Loucy (cell line): ENCODE data around the gene ALDH1A1.

ENCODE experiments used
- H2AFZ ChIP-seq: fragments of 200-600 bp; sonication (generic); 2 replicates; pipeline ENCODE4 v1.6.0; 2016; ENCODE audit warnings: antibody characterized with exemption, mild to moderate bottlenecking, low read length, moderate library complexity
- H3F3A ChIP-seq: fragments of 200-600 bp; 2 replicates; pipeline ENCODE4 v1.6.0; 2016; ENCODE audit warnings: antibody characterized with exemption, low read depth, mild to moderate bottlenecking
- H3K27me3 ChIP-seq: fragments of 200-600 bp; sonication (generic); 2 replicates; pipeline ENCODE4 v1.6.1; 2014; ENCODE audit warnings: low read length, mild to moderate bottlenecking; ENCODE audit not compliant: insufficient read depth, poor library complexity, severe bottlenecking
- H3K36me3 ChIP-seq: fragments of 200-600 bp; sonication (generic); 2 replicates; pipeline ENCODE4 v1.6.1; 2016; ENCODE audit warnings: low read length; ENCODE audit not compliant: insufficient read depth
- H3K4me1 ChIP-seq: fragments of 200-600 bp; sonication (generic); 2 replicates; pipeline ENCODE4 v1.5.1; 2014; ENCODE audit warnings: low read length, mild to moderate bottlenecking; ENCODE audit not compliant: insufficient read depth, poor library complexity, severe bottlenecking
- H3K4me2 ChIP-seq: fragments of 200-600 bp; sonication (generic); 2 replicates; pipeline ENCODE4 v1.6.0; 2014; ENCODE audit warnings: antibody characterized with exemption, low read length, low read depth, mild to moderate bottlenecking; ENCODE audit not compliant: poor library complexity, severe bottlenecking
- H3K4me3 ChIP-seq: fragments of 200-600 bp; sonication (generic); 2 replicates; pipeline ENCODE4 v1.5.1; 2014; ENCODE audit warnings: low read length, mild to moderate bottlenecking, mixed read lengths; ENCODE audit not compliant: poor library complexity, severe bottlenecking
- H3K79me2 ChIP-seq: fragments of 200-600 bp; sonication (generic); 2 replicates; pipeline ENCODE4 v1.6.1; 2014; ENCODE audit warnings: low read length; ENCODE audit not compliant: insufficient read depth
- H3K9ac ChIP-seq: fragments of 200-600 bp; sonication (generic); 2 replicates; pipeline ENCODE4 v1.6.0; 2014; ENCODE audit warnings: mild to moderate bottlenecking, low read depth, low read length, moderate library complexity; ENCODE audit not compliant: poor library complexity, severe bottlenecking
- H3K9me2 ChIP-seq: fragments of 200-600 bp; sonication (generic); replicated peaks from 2 replicates; pipeline ENCODE4 v1.6.1; 2016; ENCODE audit warnings: low read depth, low read length, mixed read lengths
- H3K9me3 ChIP-seq: fragments of 200-600 bp; sonication (generic); 2 replicates; pipeline ENCODE4 v1.6.1; 2014; ENCODE audit warnings: mild to moderate bottlenecking, antibody characterized with exemption, low read length, low read depth; ENCODE audit not compliant: insufficient read depth
- H4K20me1 ChIP-seq: fragments of 200-600 bp; sonication (generic); 2 replicates; pipeline ENCODE4 v1.6.0; 2014; ENCODE audit warnings: antibody characterized with exemption, low read length, mild to moderate bottlenecking; ENCODE audit not compliant: insufficient read depth, poor library complexity, severe bottlenecking
- CTCF ChIP-seq: fragments of 200-600 bp; sonication (generic); conservative IDR thresholded peaks from 2 replicates; pipeline ENCODE4 v1.5.1; 2014; ENCODE audit warnings: mild to moderate bottlenecking, antibody characterized with exemption, low read length
- EZH2phosphoT487 ChIP-seq: fragments of 200-600 bp; IDR thresholded peaks from 2 replicates; pipeline ENCODE4 v1.6.1; 2018; ENCODE audit warnings: antibody characterized with exemption, mild to moderate bottlenecking, moderate library complexity, borderline replicate concordance

ALDH1A1 gene

GRCh38 chr9:72858089-72858912, 94.6 kb downstream of the ALDH1A1 start:
- H3K27me3 ChIP-seq = no peaks in the 10 kb centered on the region
- no peaks in the 10 kb centered on the region for H3K9me3 ChIP-seq
- H3K4me3 ChIP-seq = no peak overlapping the region
- no peak overlapping the region for H3K9ac ChIP-seq
- H3K36me3 ChIP-seq = no peaks in the 10 kb centered on the region
- no peaks in the 10 kb centered on the region for H3K9me2 ChIP-seq
- no peaks in the 10 kb centered on the region for H3F3A ChIP-seq
- TF ChIP-seq EZH2phosphoT487 (no peak), CTCF (no peak)
- peak overlapping the region; percentile 44 for H2AFZ ChIP-seq
- H3K79me2 ChIP-seq = no peaks in the 10 kb centered on the region
- no peak overlapping the region for H3K4me2 ChIP-seq
- no peaks in the 10 kb centered on the region for H3K4me1 ChIP-seq
- H4K20me1 ChIP-seq = no peaks in the 10 kb centered on the region

GRCh38 chr9:72857624-72857996, 95.2 kb downstream of the ALDH1A1 start:
- no peaks in the 10 kb centered on the region for H4K20me1 ChIP-seq
- no peaks in the 10 kb centered on the region for H3F3A ChIP-seq
- peak overlapping the region; percentile 44 for H2AFZ ChIP-seq
- no peaks in the 10 kb centered on the region for H3K36me3 ChIP-seq
- no peaks in the 10 kb centered on the region for H3K79me2 ChIP-seq
- no peak overlapping the region for H3K4me2 ChIP-seq
- TF ChIP-seq CTCF (no peak), EZH2phosphoT487 (no peak)
- no peak overlapping the region for H3K9ac ChIP-seq
- H3K9me2 ChIP-seq = no peaks in the 10 kb centered on the region
- H3K4me3 ChIP-seq = no peak overlapping the region
- H3K27me3 ChIP-seq = no peaks in the 10 kb centered on the region
- H3K4me1 ChIP-seq = no peaks in the 10 kb centered on the region
- no peaks in the 10 kb centered on the region for H3K9me3 ChIP-seq

GRCh38 chr9:72856972-72857623, 95.8 kb downstream of the ALDH1A1 start:
- Histone ChIP-seq H3K4me1 (no peaks in the 10 kb centered on the region), H3K36me3 (no peaks in the 10 kb centered on the region), H2AFZ (peak overlapping the region; percentile 57; the same call in 1 of the 2 replicates), H3F3A (no peaks in the 10 kb centered on the region), H3K4me2 (no peak overlapping the region), H3K9me2 (no peaks in the 10 kb centered on the region), H3K9ac (no peak overlapping the region), H3K4me3 (no peak overlapping the region), H4K20me1 (no peaks in the 10 kb centered on the region), H3K9me3 (no peaks in the 10 kb centered on the region), H3K27me3 (no peaks in the 10 kb centered on the region), H3K79me2 (no peaks in the 10 kb centered on the region)
- no peak for TF ChIP-seq EZH2phosphoT487
- TF ChIP-seq CTCF = peak; percentile 81
